ENCODE data around the gene KIAA2012. TPM values are rescaled to one million over a fixed set of nuclear protein-coding genes. Genes with fewer than 3 reads are reported as not detected.

KIAA2012 gene
- under 0.01 TPM in 1 of 2 replicates, not detected in the other for total RNA-seq

DNA sequence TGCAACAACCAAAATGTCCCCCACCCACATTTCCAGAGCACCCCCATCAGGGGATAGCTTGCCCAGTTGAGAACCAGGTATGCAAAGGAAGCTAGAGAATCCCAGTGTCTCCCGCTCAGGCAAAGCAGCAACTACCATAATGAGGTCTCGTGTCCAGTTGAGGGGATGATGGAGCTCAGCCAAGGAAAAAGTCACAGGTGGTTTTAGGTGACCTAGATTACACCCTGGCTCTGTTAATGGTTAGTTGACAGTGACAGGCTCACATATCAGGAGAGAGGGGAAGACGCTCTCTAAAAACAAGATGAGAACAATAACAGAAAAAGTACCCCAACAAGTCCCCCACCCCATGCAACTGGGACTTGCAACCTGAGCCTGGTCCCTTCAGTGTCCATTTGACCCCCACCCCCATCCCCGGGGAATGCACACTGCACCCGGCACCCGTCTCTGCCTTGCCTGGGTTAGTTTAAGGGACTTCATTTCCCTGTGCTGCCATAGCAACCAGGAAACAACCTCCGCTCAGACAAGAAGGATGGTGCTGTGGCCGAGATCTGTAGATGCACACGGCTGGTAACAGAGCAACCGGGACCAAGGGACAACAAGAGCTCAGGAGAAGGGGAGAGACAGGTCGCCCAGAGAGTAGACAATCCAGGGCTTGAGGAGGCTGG is at the start of gene KIAA2012:
KIAA2012 (plus strand) TSS at position 519 of the 665 bp plus-strand sequence. CDS start 373 bp downstream, outside the sequence.

DNA sequence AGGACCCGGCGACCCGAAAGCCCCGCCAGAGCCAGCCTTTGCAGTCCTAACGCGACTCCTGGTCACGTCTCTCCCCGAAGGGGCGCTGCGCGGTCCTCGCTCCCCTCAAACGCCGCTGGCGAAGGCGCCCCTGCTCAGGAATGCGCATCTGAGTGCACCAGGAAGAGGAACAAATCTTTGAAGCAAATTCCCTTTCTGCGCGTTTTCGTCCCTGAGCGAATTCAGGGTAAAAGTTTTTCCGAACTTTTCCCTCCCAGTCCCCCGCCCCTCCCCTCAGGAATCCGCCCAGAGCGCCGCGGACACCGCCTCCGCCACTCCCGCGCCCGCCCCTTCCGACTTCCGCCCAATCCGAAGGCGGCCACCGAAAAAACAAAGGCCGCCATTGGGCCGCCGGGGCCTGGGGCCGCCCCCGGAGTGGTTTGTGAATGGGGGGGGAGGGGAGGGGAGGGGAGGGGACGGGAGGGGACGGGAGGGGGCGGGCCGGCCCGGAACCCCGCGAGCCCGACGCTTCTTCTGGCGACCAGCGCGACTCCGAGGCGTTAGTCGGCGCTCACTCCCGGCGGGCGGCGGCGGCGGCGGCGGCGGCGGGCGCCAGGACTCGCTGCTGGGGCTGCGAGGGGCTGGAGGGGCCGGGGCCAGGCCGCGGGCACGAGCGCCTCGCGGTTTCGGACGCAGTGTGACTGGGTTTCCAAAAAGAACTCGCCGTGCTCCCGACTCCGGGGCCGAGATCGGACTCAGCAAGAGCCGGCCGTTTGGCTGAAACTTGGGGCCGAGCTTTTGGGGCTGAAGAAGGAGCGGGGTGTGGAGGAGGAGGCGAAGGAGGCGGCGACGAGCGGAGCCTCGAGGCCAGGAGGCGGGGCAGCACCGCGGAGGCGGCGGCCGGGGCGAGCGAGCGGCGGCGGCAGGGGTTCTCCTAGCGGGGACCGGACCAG is 39.5 kb upstream of the KIAA2012 start, which contains the start of gene FZD7:
FZD7 (plus strand) TSS at position 539 of the 932 bp plus-strand sequence. CDS start 793 bp downstream, outside the sequence.

DNA sequence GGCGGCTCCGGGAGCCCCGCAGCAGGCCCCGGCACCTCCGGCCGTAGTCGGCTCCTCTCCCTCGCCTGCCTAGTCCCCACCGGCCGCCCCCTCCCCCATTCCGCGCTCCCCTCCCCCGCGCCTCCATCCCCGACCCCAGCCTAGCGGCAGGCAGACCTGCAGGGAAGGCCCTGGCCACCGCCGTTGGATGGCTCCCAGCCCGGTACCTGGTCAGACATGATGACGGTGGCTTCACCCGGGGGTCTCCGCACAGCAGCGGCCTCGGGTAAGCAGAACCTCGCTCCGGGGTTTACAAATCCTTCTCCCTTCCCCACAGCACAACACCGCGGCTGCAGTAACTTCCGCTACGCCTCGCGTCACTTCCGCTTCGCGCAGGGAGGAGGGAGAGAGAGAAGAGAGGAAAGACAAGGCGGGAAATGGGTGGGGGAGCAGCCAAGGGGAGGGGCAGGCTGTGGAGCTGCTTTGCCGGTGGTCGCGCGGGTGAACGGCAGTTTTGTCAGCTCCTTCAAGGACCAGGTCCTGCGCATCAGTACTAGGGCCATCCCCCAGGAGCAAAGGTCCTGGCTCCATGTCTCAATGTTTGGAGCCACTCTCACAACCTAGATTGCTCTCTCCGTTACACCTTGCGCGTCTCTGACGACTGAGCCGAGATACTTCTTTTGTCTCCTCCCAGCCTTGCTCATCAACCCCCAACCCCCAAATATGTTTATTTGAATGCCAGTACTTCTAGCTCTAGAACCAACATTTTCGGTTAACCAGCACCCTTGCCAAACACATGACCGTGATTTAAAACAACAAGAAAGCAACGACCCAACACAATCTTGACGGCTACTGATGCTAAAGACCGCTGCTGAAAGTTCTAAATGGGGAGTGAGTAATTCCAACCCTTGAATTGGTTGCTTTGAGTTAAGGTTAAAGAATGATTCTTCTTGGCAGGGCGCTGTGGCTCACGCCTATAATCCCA is 165.5 kb downstream of the KIAA2012 start, which contains the start of gene SUMO1:
SUMO1 (minus strand) TSS at position 364 of the 964 bp plus-strand sequence; CDS start at position 218, 146 bp downstream.

Small RNA genes within 50 kb of the gene (small RNA-seq; reads per million reads assigned to genes)
- not detected for gene AC079354.2

Other genes with a start within 250 kb of the KIAA2012 start
- 11.6 and 16.2 TPM in 2 replicates for gene FZD7, start 39.4 kb upstream of the KIAA2012 start, total RNA-seq
- gene SUMO1, start 165.3 kb downstream of the KIAA2012 start, total RNA-seq: 152 and 161 TPM in 2 replicates
- 56.1 and 62.6 TPM in 2 replicates for gene NOP58, start 192.5 kb downstream of the KIAA2012 start, total RNA-seq